Endometrium (tissue), 2 donors: ENCODE measurements around the gene PDK3.

Experiments used
- FAIRE-seq: peaks from 2 replicates; lab custom pipeline; 2012; peaks lifted over from hg19 to GRCh38; lab: Jason Lieb, UNC
- donor health status: control.
- donor health status: control.

Gene PDK3

GRCh38 chrX:24553011-24553410, 87.9 kb downstream of the PDK3 start:
- no peak for FAIRE-seq

DNA sequence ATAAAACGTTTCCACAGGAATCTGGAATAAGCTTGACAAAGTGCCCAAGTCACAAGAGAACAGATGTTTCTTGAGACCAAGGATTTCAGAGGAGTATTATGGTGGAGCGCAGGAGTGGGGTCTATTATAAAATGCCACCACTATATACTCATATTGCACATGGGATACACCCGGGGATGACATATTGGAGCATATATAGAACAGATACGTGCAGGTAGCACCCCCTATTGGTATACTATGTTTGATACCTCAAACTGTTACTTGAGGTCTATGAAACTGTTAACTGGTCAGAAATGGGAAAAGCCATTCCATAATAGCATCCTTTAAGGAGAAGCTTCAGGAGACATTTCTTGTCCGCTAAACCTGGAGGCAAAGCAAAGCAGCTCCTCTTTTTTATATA, 96.0 kb downstream of the PDK3 start:
- no peak for FAIRE-seq

DNA sequence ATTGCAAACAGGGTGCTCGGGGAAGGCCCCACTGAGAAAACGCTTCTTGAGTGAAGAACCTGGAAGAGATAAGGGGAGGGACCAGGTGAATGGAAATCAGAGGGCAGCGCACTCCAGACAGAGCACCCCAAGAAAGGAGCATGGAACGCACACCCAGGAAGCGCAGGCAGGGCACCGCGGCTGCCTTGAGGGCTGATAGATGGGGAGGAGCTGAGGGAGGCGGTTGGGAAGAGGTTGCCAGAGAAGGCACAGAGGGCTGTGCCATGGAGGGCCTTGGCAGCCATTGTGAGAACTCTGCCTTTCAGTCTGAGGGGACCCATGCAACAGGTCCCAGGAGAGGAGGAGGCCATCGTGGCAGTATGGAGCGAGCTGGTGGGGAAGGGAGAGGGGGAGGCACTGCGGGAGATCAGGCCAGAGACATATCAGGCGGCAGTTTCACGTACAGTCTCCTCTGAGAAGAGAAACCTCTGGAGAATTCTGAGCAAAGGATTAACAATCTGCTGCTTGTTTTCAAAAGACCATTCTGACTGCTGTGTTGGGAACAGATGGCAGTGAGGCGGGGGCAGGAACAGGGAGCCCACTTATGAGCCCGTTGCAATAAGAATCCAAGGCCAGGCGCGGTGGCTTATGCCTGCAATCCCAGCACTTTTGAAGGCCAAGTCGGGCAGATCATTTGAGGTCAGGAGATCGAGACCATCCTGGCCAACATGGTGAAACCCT, 98.4 kb downstream of the PDK3 start:
- no peak for FAIRE-seq

- FAIRE-seq, result no peak
Observed at GRCh38 chrX:24566240-24566639, 101.2 kb downstream of the PDK3 start.

DNA sequence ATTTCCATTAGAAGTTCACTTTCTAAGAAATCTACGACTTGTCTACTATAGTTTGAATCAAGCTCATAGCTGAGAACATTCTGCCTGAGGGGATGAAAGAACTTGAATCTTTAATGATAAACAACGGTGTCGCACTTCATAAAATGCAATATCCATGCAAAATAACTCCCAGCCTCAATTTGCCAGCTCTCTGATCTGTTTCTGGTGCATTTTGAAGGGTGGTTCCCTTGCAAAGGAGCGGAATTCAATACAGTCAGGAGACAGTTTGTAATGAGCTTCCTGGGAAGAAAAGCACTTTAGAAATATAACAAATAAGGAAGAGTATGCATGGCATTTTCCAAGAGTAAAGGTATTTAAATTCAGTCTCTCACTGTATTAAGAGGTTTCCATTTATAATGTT, 102.1 kb downstream of the PDK3 start:
- FAIRE-seq, result no peak

GRCh38 chrX:24574743-24575142, 109.7 kb downstream of the PDK3 start:
- no peak for FAIRE-seq

- FAIRE-seq, result no peak
Observed at GRCh38 chrX:24575496-24575895, 110.4 kb downstream of the PDK3 start.

DNA sequence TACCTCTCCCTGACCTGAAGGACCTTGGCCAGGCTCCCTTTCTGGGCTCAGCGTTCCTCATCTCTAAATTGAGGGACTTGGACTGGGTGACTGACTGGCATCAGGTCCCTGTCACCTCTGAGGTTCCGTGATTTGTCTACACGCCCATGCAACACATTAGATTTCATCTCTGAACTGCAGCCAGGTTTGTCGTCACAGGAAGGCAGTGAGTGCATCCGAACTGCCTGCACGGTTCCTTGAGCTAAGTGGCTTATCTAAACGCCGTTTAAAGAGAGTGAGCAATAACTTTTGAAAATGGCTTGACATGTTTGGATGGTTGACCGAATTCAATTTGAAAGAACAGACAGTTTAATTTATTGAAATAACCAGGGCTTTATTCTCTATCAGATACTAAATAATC, 112.0 kb downstream of the PDK3 start:
- no peak for FAIRE-seq
